ENCODE measurements around the gene MED14.

GRCh38 chrX:40729598-40730584, 5.5 kb downstream of the MED14 start:
- no peak for TF ChIP-seq CTCF (IDR thresholded peaks at IDR 0.05)
- TF ChIP-seq JUN (CRISPR knock-in tag; IDR thresholded peaks at IDR 0.05) = no peak
- no peak for TF ChIP-seq SP1 (CRISPR knock-in tag; conservative IDR thresholded peaks at IDR 0.05)

Measured in WTC11 (cell line).